Liver (tissue), 9 donors: ENCODE measurements around the gene MGRN1. TPM values are rescaled to one million over a fixed set of nuclear protein-coding genes. Genes with fewer than 3 reads are reported as not detected.

ENCODE experiments used
- DNase-seq: peaks from one replicate; pipeline ENCODE4 v3.0.0-alpha.2; 2017; ENCODE audit warnings: low spot score
- H3K27ac ChIP-seq, 2 donors: one replicate each; pipeline ENCODE4 v1.7.0; 2013; ENCODE audit warnings: inconsistent platforms in 2 of 2, low read length in 2 of 2, control low read depth in 1 of 2, low read depth in 1 of 2, mild to moderate bottlenecking in 1 of 2
- H3K27me3 ChIP-seq, 4 donors: one replicate each; pipeline versions ENCODE4 v1.6.1 to v1.7.0; 2013; ENCODE audit warnings: low read length in 3 of 4, inconsistent platforms in 1 of 4, mild to moderate bottlenecking in 1 of 4, moderate library complexity in 1 of 4; ENCODE audit not compliant: control insufficient read depth in 4 of 4, insufficient read depth in 4 of 4
- H3K36me3 ChIP-seq, 4 donors: one replicate each; pipeline versions ENCODE4 v1.6.1 to v1.7.0; 2013; ENCODE audit warnings: low read length in 3 of 4, mild to moderate bottlenecking in 3 of 4, low read depth in 1 of 4, moderate library complexity in 1 of 4; ENCODE audit not compliant: control insufficient read depth in 4 of 4, insufficient read depth in 3 of 4
- H3K4me1 ChIP-seq, 4 donors: one replicate each; pipeline versions ENCODE4 v1.6.1 to v1.7.0; 2013; ENCODE audit warnings: low read length in 3 of 4, mild to moderate bottlenecking in 3 of 4, moderate library complexity in 1 of 4; ENCODE audit not compliant: control insufficient read depth in 4 of 4, insufficient read depth in 4 of 4
- H3K4me3 ChIP-seq, 3 donors: one replicate each; pipeline versions ENCODE4 v1.6.1 to v1.7.0; 2013; ENCODE audit warnings: low read length in 3 of 3, control low read depth in 1 of 3, low read depth in 1 of 3, mild to moderate bottlenecking in 1 of 3
- H3K9ac ChIP-seq, 2 donors: one replicate each; pipeline ENCODE4 v1.7.0; 2013; ENCODE audit warnings: low read length in 2 of 2, mild to moderate bottlenecking in 2 of 2, moderate library complexity in 2 of 2, control low read depth in 1 of 2, low read depth in 1 of 2
- H3K9me3 ChIP-seq, 4 donors: one replicate each; pipeline versions ENCODE4 v1.6.1 to v1.7.0; 2013; ENCODE audit warnings: low read length in 3 of 4; ENCODE audit not compliant: control insufficient read depth in 4 of 4
- EGR1 ChIP-seq, 2 donors: IDR thresholded peaks; 2 replicates each; pipeline ENCODE4 v1.6.1; 2016 to 2018; ENCODE audit warnings: antibody characterized with exemption in 2 of 2, low read depth in 2 of 2
- FOXA1 ChIP-seq: IDR thresholded peaks from 2 replicates; pipeline ENCODE4 v1.6.1; 2016; ENCODE audit warnings: antibody characterized with exemption
- FOXA2 ChIP-seq: IDR thresholded peaks from 2 replicates; pipeline ENCODE4 v1.6.1; 2016; ENCODE audit warnings: antibody characterized with exemption
- HNF4G ChIP-seq: IDR thresholded peaks from 2 replicates; pipeline ENCODE4 v1.6.1; 2016; ENCODE audit warnings: antibody characterized with exemption
- JUND ChIP-seq, 2 donors: IDR thresholded peaks; 2 replicates each; pipeline ENCODE4 v1.6.1; 2016; ENCODE audit warnings: antibody characterized with exemption in 2 of 2
- NR2F2 ChIP-seq: IDR thresholded peaks from 2 replicates; pipeline ENCODE4 v1.6.1; 2016; ENCODE audit warnings: antibody characterized with exemption
- RAD21 ChIP-seq, 2 donors: IDR thresholded peaks; 2 replicates each; pipeline ENCODE4 v1.6.1; 2016; ENCODE audit warnings: antibody characterized with exemption in 2 of 2, mild to moderate bottlenecking in 2 of 2
- SP1 ChIP-seq: IDR thresholded peaks from 2 replicates; pipeline ENCODE4 v1.6.1; 2018; ENCODE audit warnings: antibody characterized with exemption, mild to moderate bottlenecking
- YY1 ChIP-seq: IDR thresholded peaks from 2 replicates; pipeline ENCODE4 v1.6.1; 2016; ENCODE audit warnings: antibody characterized with exemption, mild to moderate bottlenecking
- WGBS: extraction: QIAGEN DNeasy Blood & Tissue Kit; methylation state at CpG from one replicate; pipeline ENCODE4 v1.1.7; 2013; 5-methylcytosine and 5-hydroxymethylcytosine counted together
- polyA plus RNA-seq, 2 donors: library from polyadenylated mRNA; stranded (reverse) in 1 of 2; unstranded in 1 of 2; fragments of 200-250 nt in 1 of 2; fragments of >200 nt in 1 of 2; fragmentation: Nextera tagmentation in 1 of 2; extraction: Ambion mirVana in 1 of 2; gene quantifications; one replicate each; pipeline versions ENCODE4 v1.2.1 to v1.2.3, GENCODE V29; 2013 to 2015
- total RNA-seq, 2 donors: library from RNA; depleted of rRNA; stranded (reverse); fragments of >200 nt; gene quantifications; one replicate each; pipeline ENCODE4 v1.2.3, GENCODE V29; 2014
- TF ChIP-seq, protein P1 (sequence below): IDR thresholded peaks from 2 replicates; pipeline ENCODE4 v1.6.1; 2016; ENCODE audit warnings: antibody characterized with exemption
- TF ChIP-seq, protein P2 (sequence below): IDR thresholded peaks from 2 replicates; pipeline ENCODE4 v1.6.1; 2016; ENCODE audit warnings: antibody characterized with exemption
- TF ChIP-seq, protein P3 (sequence below): IDR thresholded peaks from 2 replicates; pipeline ENCODE4 v1.6.1; 2016; ENCODE audit warnings: antibody characterized with exemption
- TF ChIP-seq, protein P4 (sequence below): IDR thresholded peaks from 2 replicates; pipeline ENCODE4 v1.6.1; 2016; ENCODE audit warnings: antibody characterized with exemption, mild to moderate bottlenecking
- donor health status: healthy.
- donor health status: healthy.
- donor health status: healthy.
- donor health status: healthy.
- donor health status: healthy.

The MGRN1 gene
- total and polyA plus RNA-seq, 4 donors: 15.9 to 35.7 (median 25.9) TPM

DNA sequence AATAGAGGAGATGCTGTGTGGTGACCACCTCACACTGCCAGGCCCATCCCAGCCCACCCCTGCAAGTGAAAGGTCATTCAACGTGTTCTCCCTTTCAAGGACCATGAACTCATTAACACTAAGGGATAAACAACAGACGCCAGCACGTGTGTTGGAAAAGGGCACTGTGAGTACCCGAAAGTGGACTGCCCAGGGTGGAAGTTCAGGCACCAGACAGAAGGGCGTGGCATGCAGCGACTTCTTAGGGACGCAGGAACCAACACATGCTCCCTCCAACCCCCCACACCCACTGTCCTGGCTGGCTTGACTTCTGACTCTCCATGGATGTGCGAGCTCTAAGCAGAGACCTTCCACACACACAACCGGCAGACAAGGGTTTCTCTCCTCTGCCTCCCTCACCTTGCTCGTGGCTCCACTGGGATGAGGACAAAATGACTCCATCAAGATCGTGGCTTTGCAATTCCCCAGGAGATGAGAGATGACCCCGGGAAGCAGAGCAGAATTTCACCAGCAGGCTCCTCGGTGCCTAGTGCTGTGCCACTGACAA, 20.9 kb upstream of the MGRN1 start (continued):
- TF ChIP-seq, protein P1, sequence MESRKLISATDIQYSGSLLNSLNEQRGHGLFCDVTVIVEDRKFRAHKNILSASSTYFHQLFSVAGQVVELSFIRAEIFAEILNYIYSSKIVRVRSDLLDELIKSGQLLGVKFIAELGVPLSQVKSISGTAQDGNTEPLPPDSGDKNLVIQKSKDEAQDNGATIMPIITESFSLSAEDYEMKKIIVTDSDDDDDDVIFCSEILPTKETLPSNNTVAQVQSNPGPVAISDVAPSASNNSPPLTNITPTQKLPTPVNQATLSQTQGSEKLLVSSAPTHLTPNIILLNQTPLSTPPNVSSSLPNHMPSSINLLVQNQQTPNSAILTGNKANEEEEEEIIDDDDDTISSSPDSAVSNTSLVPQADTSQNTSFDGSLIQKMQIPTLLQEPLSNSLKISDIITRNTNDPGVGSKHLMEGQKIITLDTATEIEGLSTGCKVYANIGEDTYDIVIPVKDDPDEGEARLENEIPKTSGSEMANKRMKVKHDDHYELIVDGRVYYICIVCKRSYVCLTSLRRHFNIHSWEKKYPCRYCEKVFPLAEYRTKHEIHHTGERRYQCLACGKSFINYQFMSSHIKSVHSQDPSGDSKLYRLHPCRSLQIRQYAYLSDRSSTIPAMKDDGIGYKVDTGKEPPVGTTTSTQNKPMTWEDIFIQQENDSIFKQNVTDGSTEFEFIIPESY: no peak
- TF ChIP-seq SP1: no peak
- no peak for TF ChIP-seq FOXA2
- no peak for TF ChIP-seq NR2F2
- no peak for TF ChIP-seq RAD21 (IDR thresholded peaks at IDR 0.05)
- no peak for TF ChIP-seq YY1
- TF ChIP-seq, protein P2, sequence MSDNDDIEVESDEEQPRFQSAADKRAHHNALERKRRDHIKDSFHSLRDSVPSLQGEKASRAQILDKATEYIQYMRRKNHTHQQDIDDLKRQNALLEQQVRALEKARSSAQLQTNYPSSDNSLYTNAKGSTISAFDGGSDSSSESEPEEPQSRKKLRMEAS: no peak
- no peak for TF ChIP-seq FOXA1
- no peak for TF ChIP-seq JUND (IDR thresholded peaks at IDR 0.05)

DNA sequence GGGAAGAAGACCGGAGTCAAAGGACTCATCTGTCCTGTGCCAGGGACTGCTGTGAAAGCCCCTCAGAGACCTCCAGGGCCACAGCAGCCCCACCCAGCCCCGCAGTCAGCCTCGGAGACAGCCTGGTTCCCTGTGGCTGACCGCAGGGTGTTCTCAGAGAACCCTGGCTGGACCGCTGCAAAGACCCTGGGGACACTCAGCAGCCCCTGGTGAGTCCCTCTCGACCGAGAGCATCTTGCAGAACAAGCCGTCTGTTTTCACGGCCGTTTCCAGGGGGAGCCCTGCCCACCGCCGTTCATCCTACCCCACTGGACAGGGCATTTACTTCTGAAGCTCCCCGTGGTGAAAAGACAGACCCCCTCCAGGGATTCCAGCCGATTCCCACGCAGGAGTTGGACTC, 20.2 kb upstream of the MGRN1 start:
- 73% methylated on average over 15 of the region's 15 CpGs for WGBS
- TF ChIP-seq HNF4G (no peak), FOXA2 (no peak), RAD21 (IDR thresholded peaks at IDR 0.05) (no peak), SP1 (no peak), NR2F2 (no peak), EGR1 (IDR thresholded peaks at IDR 0.05; ENCODE audit: low read depth in 2 of 2) (no peak), FOXA1 (no peak)
- TF ChIP-seq, protein P3, sequence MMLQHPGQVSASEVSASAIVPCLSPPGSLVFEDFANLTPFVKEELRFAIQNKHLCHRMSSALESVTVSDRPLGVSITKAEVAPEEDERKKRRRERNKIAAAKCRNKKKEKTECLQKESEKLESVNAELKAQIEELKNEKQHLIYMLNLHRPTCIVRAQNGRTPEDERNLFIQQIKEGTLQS: no peak
- TF ChIP-seq, protein P4, sequence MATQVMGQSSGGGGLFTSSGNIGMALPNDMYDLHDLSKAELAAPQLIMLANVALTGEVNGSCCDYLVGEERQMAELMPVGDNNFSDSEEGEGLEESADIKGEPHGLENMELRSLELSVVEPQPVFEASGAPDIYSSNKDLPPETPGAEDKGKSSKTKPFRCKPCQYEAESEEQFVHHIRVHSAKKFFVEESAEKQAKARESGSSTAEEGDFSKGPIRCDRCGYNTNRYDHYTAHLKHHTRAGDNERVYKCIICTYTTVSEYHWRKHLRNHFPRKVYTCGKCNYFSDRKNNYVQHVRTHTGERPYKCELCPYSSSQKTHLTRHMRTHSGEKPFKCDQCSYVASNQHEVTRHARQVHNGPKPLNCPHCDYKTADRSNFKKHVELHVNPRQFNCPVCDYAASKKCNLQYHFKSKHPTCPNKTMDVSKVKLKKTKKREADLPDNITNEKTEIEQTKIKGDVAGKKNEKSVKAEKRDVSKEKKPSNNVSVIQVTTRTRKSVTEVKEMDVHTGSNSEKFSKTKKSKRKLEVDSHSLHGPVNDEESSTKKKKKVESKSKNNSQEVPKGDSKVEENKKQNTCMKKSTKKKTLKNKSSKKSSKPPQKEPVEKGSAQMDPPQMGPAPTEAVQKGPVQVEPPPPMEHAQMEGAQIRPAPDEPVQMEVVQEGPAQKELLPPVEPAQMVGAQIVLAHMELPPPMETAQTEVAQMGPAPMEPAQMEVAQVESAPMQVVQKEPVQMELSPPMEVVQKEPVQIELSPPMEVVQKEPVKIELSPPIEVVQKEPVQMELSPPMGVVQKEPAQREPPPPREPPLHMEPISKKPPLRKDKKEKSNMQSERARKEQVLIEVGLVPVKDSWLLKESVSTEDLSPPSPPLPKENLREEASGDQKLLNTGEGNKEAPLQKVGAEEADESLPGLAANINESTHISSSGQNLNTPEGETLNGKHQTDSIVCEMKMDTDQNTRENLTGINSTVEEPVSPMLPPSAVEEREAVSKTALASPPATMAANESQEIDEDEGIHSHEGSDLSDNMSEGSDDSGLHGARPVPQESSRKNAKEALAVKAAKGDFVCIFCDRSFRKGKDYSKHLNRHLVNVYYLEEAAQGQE: no peak
- Histone ChIP-seq H3K27me3 (no peaks in the 10 kb centered on the region), H3K27ac (no peak overlapping the region), H3K9ac (no peak overlapping the region), H3K4me3 (no peak overlapping the region), H3K36me3 (peaks cover 0 to 11% (median 6%) of the 10 kb centered on the region in 4 donors), H3K4me1 (peaks cover 0 to 14% (median 2%) of the 10 kb centered on the region in 4 donors), H3K9me3 (no peaks in the 10 kb centered on the region)
- DNase-seq: no peak

DNA sequence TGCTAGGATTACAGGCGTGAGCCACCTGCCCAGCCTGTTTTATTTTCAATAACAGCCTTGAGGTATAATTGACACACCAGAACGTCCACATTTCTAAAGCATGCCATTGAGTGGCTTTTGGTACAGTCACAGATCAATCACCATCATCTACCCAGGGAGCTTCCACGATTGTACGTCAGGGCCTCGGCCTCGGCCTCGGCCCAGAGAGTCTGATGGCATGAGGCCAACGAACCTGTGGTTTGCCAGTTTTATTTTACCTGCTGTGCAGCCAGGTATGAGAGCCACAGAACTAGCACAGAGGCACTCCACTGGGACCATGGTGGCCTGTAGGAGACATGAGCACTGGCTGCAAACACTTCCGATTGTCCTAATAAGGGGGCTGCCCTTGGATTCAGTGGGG, 18.3 kb upstream of the MGRN1 start:
- Histone ChIP-seq H3K4me3 (no peak overlapping the region), H3K36me3 (peaks cover 0 to 11% (median 8%) of the 10 kb centered on the region in 4 donors), H3K27me3 (no peaks in the 10 kb centered on the region), H3K9me3 (no peaks in the 10 kb centered on the region), H3K4me1 (peaks cover 0 to 29% (median 9%) of the 10 kb centered on the region in 4 donors), H3K27ac (no peak overlapping the region), H3K9ac (no peak overlapping the region)
- TF ChIP-seq EGR1 (IDR thresholded peaks at IDR 0.05; ENCODE audit: low read depth in 2 of 2) (no peak), SP1 (no peak)
- no peak for DNase-seq
- 51% methylated on average over 9 of the region's 9 CpGs for WGBS
